Activated T-helper 2 cell treated with anti-CD3 and anti-CD28 coated beads, Interferon-gamma antibody, Interleukin-2, Interleukin-4, amounts not matched to agents 10 μg/mL and 5 μg/mL and 100 μg/mL, durations not matched to agents 14 hours and 24 hours and 36 hours (primary cell): ENCODE measurements around the gene STXBP5. TPM values are rescaled to one million over a fixed set of nuclear protein-coding genes. Genes with fewer than 3 reads are reported as not detected.

ENCODE experiments used
- DNase-seq: peaks from one replicate; pipeline ENCODE4 v3.0.0; 2021; ENCODE audit warnings: low spot score
- H3K27ac Mint-ChIP-seq: one replicate; pipeline ENCODE4 v1.8.0; 2021; ENCODE audit warnings: mixed read lengths
- H3K27me3 Mint-ChIP-seq: one replicate; pipeline ENCODE4 v1.8.0; 2021; ENCODE audit warnings: low read depth, mixed read lengths
- H3K36me3 Mint-ChIP-seq: one replicate; pipeline ENCODE4 v1.8.0; 2021; ENCODE audit warnings: low read depth, mixed read lengths
- H3K4me1 Mint-ChIP-seq: one replicate; pipeline ENCODE4 v1.8.0; 2021; ENCODE audit warnings: low read depth, mixed read lengths
- H3K4me3 Mint-ChIP-seq: one replicate; pipeline ENCODE4 v1.8.0; 2021; ENCODE audit warnings: low read depth, mild to moderate bottlenecking, moderate library complexity, mixed read lengths
- H3K9me3 Mint-ChIP-seq: one replicate; pipeline ENCODE4 v1.8.0; 2021; ENCODE audit warnings: mixed read lengths
- intact Hi-C: fragments of 100-400 bp; cut with micrococcal nuclease; formaldehyde crosslinking; loops from one replicate; pipeline ENCODE4 v1.15.1; 2023
- total RNA-seq: library from RNA; stranded (reverse); gene quantifications from 2 replicates; pipeline ENCODE4 v1.2.3, GENCODE V29; 2022

Gene STXBP5
- total RNA-seq, 1 donor from 2014 or later, result 21.2 TPM

DNA sequence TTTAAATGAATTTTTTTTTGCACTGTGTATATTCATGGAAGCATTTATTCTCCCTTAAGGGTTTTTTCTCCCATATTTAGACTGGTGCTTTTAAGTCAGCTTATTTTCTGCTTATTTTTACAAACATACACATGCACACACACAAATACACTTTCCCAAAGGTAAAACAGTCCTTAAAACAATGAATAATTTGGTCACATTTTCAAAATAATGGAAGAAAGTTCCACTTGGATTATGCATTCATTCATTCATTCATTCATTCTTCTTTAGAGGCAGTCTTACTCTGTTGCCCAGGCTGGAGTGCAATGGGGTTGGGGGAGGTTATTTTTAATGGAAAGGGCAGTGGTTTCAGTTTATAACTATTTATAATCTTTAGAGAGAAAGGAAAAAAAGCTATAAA, 69.8 kb downstream of the STXBP5 start:
- no peak for DNase-seq
- no peaks in the 10 kb centered on the region for H3K27me3 Mint-ChIP-seq
- H3K4me1 Mint-ChIP-seq, result peaks cover 5% of the 10 kb centered on the region
- no peak overlapping the region for H3K4me3 Mint-ChIP-seq
- no peak overlapping the region for H3K27ac Mint-ChIP-seq
- intact Hi-C loops, result no loop called here
- H3K9me3 Mint-ChIP-seq, result no peaks in the 10 kb centered on the region
- H3K36me3 Mint-ChIP-seq, result peaks cover 52% of the 10 kb centered on the region

- no peaks in the 10 kb centered on the region for H3K27me3 Mint-ChIP-seq
- H3K36me3 Mint-ChIP-seq, result peaks cover 54% of the 10 kb centered on the region
- H3K27ac Mint-ChIP-seq, result no peak overlapping the region
- no peaks in the 10 kb centered on the region for H3K9me3 Mint-ChIP-seq
- H3K4me1 Mint-ChIP-seq, result peaks cover 12% of the 10 kb centered on the region
- no peak for DNase-seq
- intact Hi-C loops, result no loop called here
- H3K4me3 Mint-ChIP-seq, result no peak overlapping the region
Measured at GRCh38 chr6:147274776-147275175, 70.6 kb downstream of the STXBP5 start.

- Mint-ChIP-seq H3K27ac (peak overlapping the region; percentile 84), H3K4me3 (no peak overlapping the region)
- intact Hi-C loops, result loop anchor here (1.0 to 2.0 kb wide), 2 partner anchors 11 to 428 kb away; no protein-coding TSS in a partner anchor
Measured at GRCh38 chr6:147278891-147279290, 74.7 kb downstream of the STXBP5 start.

GRCh38 chr6:147279427-147279826, 75.2 kb downstream of the STXBP5 start:
- Mint-ChIP-seq H3K27me3 (no peaks in the 10 kb centered on the region), H3K9me3 (no peaks in the 10 kb centered on the region), H3K4me3 (no peak overlapping the region), H3K36me3 (peaks cover 56% of the 10 kb centered on the region), H3K4me1 (peaks cover 36% of the 10 kb centered on the region), H3K27ac (peak overlapping the region; percentile 84)
- intact Hi-C loops, result loop anchor here (1.0 to 2.0 kb wide), 2 partner anchors 11 to 429 kb away; no protein-coding TSS in a partner anchor
- no peak for DNase-seq

More at GRCh38 chr6:147278891-147279290, 74.7 kb downstream of the STXBP5 start:
- Mint-ChIP-seq H3K9me3 (no peaks in the 10 kb centered on the region), H3K27me3 (no peaks in the 10 kb centered on the region), H3K36me3 (peaks cover 56% of the 10 kb centered on the region), H3K4me1 (peaks cover 35% of the 10 kb centered on the region)
- no peak for DNase-seq

GRCh38 chr6:147281895-147282565, 77.8 kb downstream of the STXBP5 start:
- Mint-ChIP-seq H3K36me3 (peaks cover 50% of the 10 kb centered on the region), H3K4me1 (peaks cover 42% of the 10 kb centered on the region), H3K4me3 (no peak overlapping the region), H3K9me3 (no peaks in the 10 kb centered on the region), H3K27ac (peak overlapping the region; percentile 85), H3K27me3 (no peaks in the 10 kb centered on the region)
- no peak for DNase-seq
- intact Hi-C loops, result loop anchor here (1.0 to 5.0 kb wide), 7 partner anchors 40 to 485 kb away; no protein-coding TSS in a partner anchor

- H3K4me3 Mint-ChIP-seq, result no peak overlapping the region
- H3K27me3 Mint-ChIP-seq, result no peaks in the 10 kb centered on the region
- H3K9me3 Mint-ChIP-seq, result no peaks in the 10 kb centered on the region
- peak overlapping the region; percentile 85 for H3K27ac Mint-ChIP-seq
- intact Hi-C loops, result loop anchor here (1.0 to 5.0 kb wide), 7 partner anchors 40 to 485 kb away; no protein-coding TSS in a partner anchor
- peaks cover 44% of the 10 kb centered on the region for H3K36me3 Mint-ChIP-seq
- DNase-seq, result no peak
- H3K4me1 Mint-ChIP-seq, result peaks cover 42% of the 10 kb centered on the region
Measured at GRCh38 chr6:147282566-147282959, 78.3 kb downstream of the STXBP5 start.

DNA sequence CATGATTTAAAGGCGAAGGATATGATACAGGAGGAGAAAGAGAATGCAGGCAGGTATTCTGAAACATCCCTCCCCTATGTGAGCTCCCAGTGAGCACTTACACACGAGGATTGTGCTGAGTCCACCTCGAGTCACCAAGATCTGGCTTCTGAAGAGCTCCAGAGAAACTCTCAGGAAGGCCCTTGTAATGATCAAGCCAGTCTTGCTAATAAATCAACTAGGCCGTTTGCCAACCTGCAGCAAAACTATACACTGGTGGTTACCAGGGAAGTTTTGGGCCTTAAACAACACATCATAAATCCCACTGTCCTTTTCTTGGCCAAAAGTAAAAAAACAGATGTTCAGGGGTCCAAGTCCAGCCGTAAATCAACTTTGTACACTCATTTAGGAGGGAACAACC, 79.2 kb downstream of the STXBP5 start:
- H3K27me3 Mint-ChIP-seq, result no peaks in the 10 kb centered on the region
- intact Hi-C loops, result loop anchor here (2.0 to 5.0 kb wide), 4 partner anchors 89 to 486 kb away; no protein-coding TSS in a partner anchor
- no peak for DNase-seq
- H3K36me3 Mint-ChIP-seq, result peaks cover 37% of the 10 kb centered on the region
- H3K4me3 Mint-ChIP-seq, result no peak overlapping the region
- H3K9me3 Mint-ChIP-seq, result no peaks in the 10 kb centered on the region
- H3K27ac Mint-ChIP-seq, result peak overlapping the region; percentile 55
- peaks cover 46% of the 10 kb centered on the region for H3K4me1 Mint-ChIP-seq

DNA sequence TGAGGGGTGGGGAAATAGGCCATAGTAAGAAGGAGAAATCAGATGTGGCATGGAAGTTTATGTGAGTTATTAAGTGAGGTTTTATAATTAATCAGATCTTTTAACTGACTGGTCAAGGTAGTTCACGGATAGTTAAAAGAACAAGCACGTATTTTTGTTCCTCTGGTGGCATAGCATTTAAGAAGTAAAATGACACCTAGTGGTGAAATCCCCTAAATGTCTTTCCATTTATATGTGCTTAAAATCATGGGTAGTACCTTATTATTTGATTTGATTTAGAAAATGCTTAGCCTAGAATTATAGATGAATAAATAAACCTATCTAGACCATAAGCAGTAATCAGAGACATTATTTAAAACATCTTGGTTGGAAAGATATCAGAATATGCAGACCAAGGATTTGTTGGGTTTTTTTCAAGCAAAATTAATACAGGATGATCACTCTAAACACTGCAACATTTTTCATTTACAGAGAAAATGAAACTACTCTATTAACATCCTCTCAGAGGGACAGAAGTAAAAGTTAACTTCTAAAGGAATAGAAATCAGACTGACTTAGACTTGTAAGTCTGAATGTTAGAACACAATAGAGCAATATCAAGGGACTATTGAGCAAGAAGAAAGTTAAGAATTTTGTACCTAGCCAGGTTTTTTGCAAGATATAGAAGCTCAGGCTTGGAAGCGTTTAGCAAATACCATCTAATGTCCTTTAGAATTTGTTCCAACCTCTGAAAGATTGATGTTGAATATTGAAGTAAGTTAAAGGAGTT, 81.1 kb downstream of the STXBP5 start:
- DNase-seq, result no peak
- Mint-ChIP-seq H3K27ac (peak overlapping the region; percentile 48), H3K9me3 (no peaks in the 10 kb centered on the region), H3K4me3 (no peak overlapping the region), H3K36me3 (peaks cover 26% of the 10 kb centered on the region), H3K4me1 (peaks cover 34% of the 10 kb centered on the region), H3K27me3 (no peaks in the 10 kb centered on the region)
- intact Hi-C loops, result no loop called here

GRCh38 chr6:147287869-147288271, 83.7 kb downstream of the STXBP5 start:
- Mint-ChIP-seq H3K4me3 (no peak overlapping the region), H3K27ac (no peak overlapping the region)

DNA sequence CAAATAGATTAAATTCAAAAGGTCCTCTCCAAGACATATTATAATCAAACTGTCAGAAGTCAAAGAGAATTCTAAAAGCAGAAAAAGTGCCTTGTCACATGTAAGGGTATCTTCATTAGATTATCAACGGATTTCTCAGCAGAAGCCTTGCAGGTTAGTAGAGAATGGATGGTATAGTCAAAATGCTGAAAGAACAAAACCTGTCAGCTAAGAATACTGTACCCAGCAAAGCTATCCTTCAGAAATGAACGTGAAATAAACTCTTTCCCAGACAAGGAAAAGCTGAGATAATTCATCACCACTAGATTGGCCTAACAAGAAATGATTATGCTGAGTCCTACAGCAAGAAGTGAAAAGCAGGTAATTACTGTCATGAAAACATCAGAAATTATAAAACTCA, 92.9 kb downstream of the STXBP5 start:
- Mint-ChIP-seq H3K27me3 (no peaks in the 10 kb centered on the region), H3K4me1 (peaks cover 7% of the 10 kb centered on the region), H3K4me3 (no peak overlapping the region), H3K36me3 (peaks cover 74% of the 10 kb centered on the region), H3K27ac (no peak overlapping the region), H3K9me3 (peaks cover 57% of the 10 kb centered on the region)
- DNase-seq, result no peak
- intact Hi-C loops, result no loop called here

More at GRCh38 chr6:147287869-147288271, 83.7 kb downstream of the STXBP5 start:
- peaks cover 18% of the 10 kb centered on the region for H3K4me1 Mint-ChIP-seq
- no peaks in the 10 kb centered on the region for H3K9me3 Mint-ChIP-seq
- no peak for DNase-seq
- peaks cover 10% of the 10 kb centered on the region for H3K36me3 Mint-ChIP-seq
- no peaks in the 10 kb centered on the region for H3K27me3 Mint-ChIP-seq
- intact Hi-C loops, result no loop called here

GRCh38 chr6:147297663-147298316, 93.6 kb downstream of the STXBP5 start:
- Mint-ChIP-seq H3K9me3 (peaks cover 60% of the 10 kb centered on the region), H3K4me1 (peaks cover 7% of the 10 kb centered on the region), H3K36me3 (peaks cover 76% of the 10 kb centered on the region), H3K4me3 (no peak overlapping the region), H3K27me3 (no peaks in the 10 kb centered on the region), H3K27ac (no peak overlapping the region)
- DNase-seq, result no peak
- intact Hi-C loops, result no loop called here

- H3K4me1 Mint-ChIP-seq, result peaks cover 7% of the 10 kb centered on the region
- intact Hi-C loops, result no loop called here
- H3K27me3 Mint-ChIP-seq, result no peaks in the 10 kb centered on the region
- no peak overlapping the region for H3K4me3 Mint-ChIP-seq
- peaks cover 64% of the 10 kb centered on the region for H3K9me3 Mint-ChIP-seq
- no peak for DNase-seq
- H3K27ac Mint-ChIP-seq, result no peak overlapping the region
- peaks cover 77% of the 10 kb centered on the region for H3K36me3 Mint-ChIP-seq
Measured at GRCh38 chr6:147298461-147298860, 94.2 kb downstream of the STXBP5 start.
